Ascending aorta (tissue), 2 donors: ENCODE results near the gene ADNP2. TPM values are rescaled to one million over a fixed set of nuclear protein-coding genes. Genes with fewer than 3 reads are reported as not detected.

Source experiments
- DNase-seq, 2 donors: peaks; one replicate each; pipeline ENCODE4 v3.0.0-alpha.2; 2019; ENCODE audit warnings: low spot score in 2 of 2
- H3K27ac ChIP-seq, 2 donors: fragments of 200-600 bp; sonication (generic); one replicate each; pipeline ENCODE4 v1.5.1; 2016 to 2017; ENCODE audit warnings: mild to moderate bottlenecking in 1 of 2
- H3K27me3 ChIP-seq: fragments of 200-600 bp; sonication (generic); one replicate; pipeline ENCODE4 v1.5.1; 2017
- H3K36me3 ChIP-seq, 2 donors: fragments of 200-600 bp; sonication (generic); one replicate each; pipeline ENCODE4 v1.5.1; 2016
- H3K4me1 ChIP-seq, 2 donors: fragments of 200-600 bp; sonication (generic); one replicate each; pipeline ENCODE4 v1.5.1; 2016 to 2017; ENCODE audit warnings: mild to moderate bottlenecking in 1 of 2
- H3K4me3 ChIP-seq, 2 donors: fragments of 200-600 bp; sonication (generic); one replicate each; pipeline ENCODE4 v1.5.1; 2016 to 2017; ENCODE audit warnings: mild to moderate bottlenecking in 1 of 2
- H3K9me3 ChIP-seq, 2 donors: fragments of 200-600 bp; sonication (generic); one replicate each; pipeline ENCODE4 v1.5.1; 2016
- CTCF ChIP-seq, 3 experiments: fragments of 200-600 bp in 2 of 3; fragments of 450-650 bp in 1 of 3; sonication (generic) in 2 of 3; IDR thresholded peaks; one replicate each; pipeline ENCODE4 v1.5.1; 2016 to 2019; ENCODE audit warnings: antibody characterized with exemption in 3 of 3, mild to moderate bottlenecking in 1 of 3, moderate library complexity in 1 of 3
- intact Hi-C: fragments of 100-400 bp; cut with DNase I; formaldehyde crosslinking; loops from one replicate; pipeline ENCODE4 v1.15.1; 2023
- total RNA-seq: library from RNA; depleted of rRNA; stranded (reverse); fragments of >200 nt; gene quantifications from one replicate; pipeline ENCODE4 v1.1.0, GENCODE V29; 2016

ADNP2 gene
- total RNA-seq, 1 donor from 2014 or later: 6.8 TPM

GRCh38 chr18:80154293-80154692 lies 45.2 kb downstream of the ADNP2 start:
- no peaks in the 10 kb centered on the region for H3K9me3 ChIP-seq
- intact Hi-C loops: no loop called here
- no peaks in the 10 kb centered on the region for H3K27me3 ChIP-seq
- no peaks in the 10 kb centered on the region for H3K36me3 ChIP-seq
- H3K4me1 ChIP-seq: no peaks in the 10 kb centered on the region
- TF ChIP-seq CTCF (IDR thresholded peaks at IDR 0.05): peak in 1 of 3 experiments; percentile 38
- DNase-seq: no peak
- no peak overlapping the region for H3K27ac ChIP-seq
- H3K4me3 ChIP-seq: no peak overlapping the region

- Histone ChIP-seq H3K27ac (no peak overlapping the region), H3K4me3 (no peak overlapping the region), H3K9me3 (no peaks in the 10 kb centered on the region), H3K36me3 (peaks cover 0 to 4% of the 10 kb centered on the region in 2 donors), H3K4me1 (no peaks in the 10 kb centered on the region), H3K27me3 (no peaks in the 10 kb centered on the region)
- peak in 1 of 2 donors; percentile 85 for DNase-seq
- intact Hi-C loops: no loop called here
- peak; percentile 67 to 97 (median 96) for TF ChIP-seq CTCF (IDR thresholded peaks at IDR 0.05)
These were observed 48.8 kb downstream of the ADNP2 start for GRCh38 chr18:80157708-80158343.

GRCh38 chr18:80158365-80158764 lies 49.3 kb downstream of the ADNP2 start:
- Histone ChIP-seq H3K4me1 (no peaks in the 10 kb centered on the region), H3K9me3 (no peaks in the 10 kb centered on the region), H3K4me3 (no peak overlapping the region), H3K36me3 (peaks cover 0 to 4% of the 10 kb centered on the region in 2 donors), H3K27ac (no peak overlapping the region), H3K27me3 (no peaks in the 10 kb centered on the region)
- no peak for TF ChIP-seq CTCF (IDR thresholded peaks at IDR 0.05)
- DNase-seq: no peak
- intact Hi-C loops: no loop called here

GRCh38 chr18:80159713-80160636 lies 50.9 kb downstream of the ADNP2 start:
- H3K27me3 ChIP-seq: no peaks in the 10 kb centered on the region
- H3K27ac ChIP-seq: no peak overlapping the region
- TF ChIP-seq CTCF (IDR thresholded peaks at IDR 0.05): peak in 2 of 3 experiments; percentile 32 to 36
- no peaks in the 10 kb centered on the region for H3K4me1 ChIP-seq
- H3K9me3 ChIP-seq: peaks cover 0 to 4% of the 10 kb centered on the region in 2 donors
- peak overlapping the region in 1 of 2 donors; percentile 13 for H3K4me3 ChIP-seq
- peaks cover 0 to 4% of the 10 kb centered on the region in 2 donors for H3K36me3 ChIP-seq
- DNase-seq: no peak
- intact Hi-C loops: no loop called here

GRCh38 chr18:80161781-80162417 lies 52.8 kb downstream of the ADNP2 start:
- Histone ChIP-seq H3K9me3 (peaks cover 0 to 6% of the 10 kb centered on the region in 2 donors), H3K27me3 (no peaks in the 10 kb centered on the region), H3K4me3 (no peak overlapping the region), H3K4me1 (no peaks in the 10 kb centered on the region), H3K27ac (no peak overlapping the region), H3K36me3 (peaks cover 0 to 4% of the 10 kb centered on the region in 2 donors)
- DNase-seq: no peak
- TF ChIP-seq CTCF (IDR thresholded peaks at IDR 0.05): no peak
- intact Hi-C loops: no loop called here
